ENCODE data around the gene NLRP7.
"Not testable (repeated sequence)": the region's sequence is repeated elsewhere in the genome, so short reads cannot be mapped to it uniquely, and the experiment has no call there.

The NLRP7 gene

DNA sequence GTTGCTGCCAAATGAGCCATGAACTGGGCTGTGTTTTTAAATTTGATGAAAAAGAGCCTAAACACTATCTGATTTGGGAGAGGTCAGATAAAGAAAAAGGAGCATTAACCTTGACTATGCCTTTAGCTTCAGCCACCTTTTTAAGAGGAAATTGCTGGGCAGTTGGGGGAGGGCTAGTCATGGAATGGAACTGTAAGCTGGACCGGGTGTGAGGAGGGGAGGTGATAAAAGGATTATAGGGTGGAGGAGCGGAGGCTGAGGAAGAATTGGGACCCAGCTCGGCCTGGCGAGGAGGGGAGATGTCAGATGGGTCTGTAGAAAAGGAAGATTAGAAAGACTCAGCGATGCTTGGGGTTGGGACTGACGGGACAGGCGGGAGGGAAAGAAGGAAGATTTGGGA lies 48.6 kb downstream of the NLRP7 start:
- not testable (repeated sequence) for H3K79me2 ChIP-seq (ENCODE audit: insufficient read depth, low read length); H3K4me2 ChIP-seq (ENCODE audit: low read length); H3K4me1 ChIP-seq (ENCODE audit: insufficient read depth, low read length, severe bottlenecking); H3K36me3 ChIP-seq (ENCODE audit: insufficient read depth, low read length); H3K9me3 ChIP-seq (ENCODE audit: low read length); H3K4me3 ChIP-seq (ENCODE audit: low read depth, low read length, poor library complexity, severe bottlenecking); H3K27ac ChIP-seq (ENCODE audit: low read depth, low read length, poor library complexity, severe bottlenecking); H3K27me3 ChIP-seq (ENCODE audit: insufficient read depth, low read length); H3K9me2 ChIP-seq (ENCODE audit: low read depth, low read length); H4K20me1 ChIP-seq (ENCODE audit: insufficient read depth, low read length); H2AFZ ChIP-seq (ENCODE audit: low read length); H3F3A ChIP-seq (ENCODE audit: insufficient read depth, low read length); H3K9ac ChIP-seq (ENCODE audit: low read length)

- Histone ChIP-seq H2AFZ (ENCODE audit: low read length) (no peak overlapping the region), H3K4me1 (ENCODE audit: insufficient read depth, low read length, severe bottlenecking) (no peaks in the 10 kb centered on the region), H3K9me2 (ENCODE audit: low read depth, low read length) (no peaks in the 10 kb centered on the region), H3K36me3 (ENCODE audit: insufficient read depth, low read length) (no peaks in the 10 kb centered on the region), H3K27ac (ENCODE audit: low read depth, low read length, poor library complexity, severe bottlenecking) (no peak overlapping the region), H3K4me2 (ENCODE audit: low read length) (no peak overlapping the region), H3K9ac (ENCODE audit: low read length) (no peak overlapping the region), H3K27me3 (ENCODE audit: insufficient read depth, low read length) (0 out of 2 replicates have a peak, but pooled peaks cover 2% of the 10 kb centered on the region), H3K79me2 (ENCODE audit: insufficient read depth, low read length) (no peaks in the 10 kb centered on the region), H3K4me3 (ENCODE audit: low read depth, low read length, poor library complexity, severe bottlenecking) (no peak overlapping the region), H4K20me1 (ENCODE audit: insufficient read depth, low read length) (no peaks in the 10 kb centered on the region), H3K9me3 (ENCODE audit: low read length) (no peaks in the 10 kb centered on the region), H3F3A (ENCODE audit: insufficient read depth, low read length) (no peaks in the 10 kb centered on the region)
- TF ChIP-seq, protein P1, sequence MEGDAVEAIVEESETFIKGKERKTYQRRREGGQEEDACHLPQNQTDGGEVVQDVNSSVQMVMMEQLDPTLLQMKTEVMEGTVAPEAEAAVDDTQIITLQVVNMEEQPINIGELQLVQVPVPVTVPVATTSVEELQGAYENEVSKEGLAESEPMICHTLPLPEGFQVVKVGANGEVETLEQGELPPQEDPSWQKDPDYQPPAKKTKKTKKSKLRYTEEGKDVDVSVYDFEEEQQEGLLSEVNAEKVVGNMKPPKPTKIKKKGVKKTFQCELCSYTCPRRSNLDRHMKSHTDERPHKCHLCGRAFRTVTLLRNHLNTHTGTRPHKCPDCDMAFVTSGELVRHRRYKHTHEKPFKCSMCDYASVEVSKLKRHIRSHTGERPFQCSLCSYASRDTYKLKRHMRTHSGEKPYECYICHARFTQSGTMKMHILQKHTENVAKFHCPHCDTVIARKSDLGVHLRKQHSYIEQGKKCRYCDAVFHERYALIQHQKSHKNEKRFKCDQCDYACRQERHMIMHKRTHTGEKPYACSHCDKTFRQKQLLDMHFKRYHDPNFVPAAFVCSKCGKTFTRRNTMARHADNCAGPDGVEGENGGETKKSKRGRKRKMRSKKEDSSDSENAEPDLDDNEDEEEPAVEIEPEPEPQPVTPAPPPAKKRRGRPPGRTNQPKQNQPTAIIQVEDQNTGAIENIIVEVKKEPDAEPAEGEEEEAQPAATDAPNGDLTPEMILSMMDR (IDR thresholded peaks at IDR 0.05; ENCODE audit: low read length) = no peak
- no peak for TF ChIP-seq EZH2 (IDR thresholded peaks at IDR 0.05; ENCODE audit: borderline replicate concordance, low read length)
Observed at GRCh38 chr19:54896036-54896435, 51.3 kb downstream of the NLRP7 start.

DNA sequence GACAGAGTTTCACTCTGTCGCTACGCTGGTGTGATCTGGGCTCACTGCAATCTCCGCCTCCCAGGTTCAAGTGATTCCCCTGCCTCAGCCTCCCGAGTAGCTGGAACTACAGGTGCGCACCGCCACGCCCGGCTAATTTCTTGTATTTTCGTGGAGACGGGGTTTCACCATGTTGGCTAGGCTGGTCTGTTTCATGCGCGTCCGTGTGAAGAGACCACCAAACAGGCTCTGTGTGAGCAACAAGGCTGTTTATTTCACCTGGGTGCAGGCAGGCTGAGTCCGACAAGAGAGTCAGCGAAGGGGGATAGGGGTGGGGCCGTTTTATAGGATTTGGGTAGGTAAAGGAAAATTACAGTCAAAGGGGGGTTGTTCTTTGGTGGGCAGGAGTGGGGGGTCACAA lies 53.2 kb downstream of the NLRP7 start:
- not testable (repeated sequence) for H3K9me2 ChIP-seq (ENCODE audit: low read depth, low read length); H3K9ac ChIP-seq (ENCODE audit: low read length); H3K4me3 ChIP-seq (ENCODE audit: low read depth, low read length, poor library complexity, severe bottlenecking); H3K9me3 ChIP-seq (ENCODE audit: low read length); H2AFZ ChIP-seq (ENCODE audit: low read length); H3K79me2 ChIP-seq (ENCODE audit: insufficient read depth, low read length); H3F3A ChIP-seq (ENCODE audit: insufficient read depth, low read length); H3K4me2 ChIP-seq (ENCODE audit: low read length); H3K27ac ChIP-seq (ENCODE audit: low read depth, low read length, poor library complexity, severe bottlenecking); H4K20me1 ChIP-seq (ENCODE audit: insufficient read depth, low read length); H3K36me3 ChIP-seq (ENCODE audit: insufficient read depth, low read length); H3K27me3 ChIP-seq (ENCODE audit: insufficient read depth, low read length); H3K4me1 ChIP-seq (ENCODE audit: insufficient read depth, low read length, severe bottlenecking)

DNA sequence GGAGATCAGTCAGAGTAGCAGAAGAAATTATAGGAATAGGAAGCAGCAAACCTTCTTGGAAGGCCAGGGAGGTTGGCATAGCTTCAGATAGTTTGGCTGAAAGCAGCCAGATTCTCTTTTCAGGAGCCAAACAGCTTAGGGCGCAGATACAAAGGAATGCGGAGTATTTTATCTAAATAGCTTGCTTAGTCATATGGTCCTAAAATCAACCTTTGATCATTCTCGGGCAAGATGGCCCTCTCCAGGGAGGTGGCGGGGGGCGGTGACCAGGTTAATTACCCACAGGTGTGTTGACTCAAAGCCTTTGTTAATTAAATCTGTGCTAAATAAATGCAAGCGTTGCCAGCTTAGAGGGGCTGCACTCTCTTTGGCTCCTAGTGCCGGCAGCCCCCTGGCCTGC lies 53.9 kb downstream of the NLRP7 start:
- no peak overlapping the region for H2AFZ ChIP-seq (ENCODE audit: low read length)
- 0 out of 2 replicates have a peak, but pooled peaks cover 2% of the 10 kb centered on the region for H3K27me3 ChIP-seq (ENCODE audit: insufficient read depth, low read length)
- H3K4me1 ChIP-seq (ENCODE audit: insufficient read depth, low read length, severe bottlenecking) = no peaks in the 10 kb centered on the region
- no peak overlapping the region for H3K9ac ChIP-seq (ENCODE audit: low read length)
- H3K9me2 ChIP-seq (ENCODE audit: low read depth, low read length) = no peaks in the 10 kb centered on the region
- H3K9me3 ChIP-seq (ENCODE audit: low read length) = no peaks in the 10 kb centered on the region
- H3K79me2 ChIP-seq (ENCODE audit: insufficient read depth, low read length) = no peaks in the 10 kb centered on the region
- no peak overlapping the region for H3K4me2 ChIP-seq (ENCODE audit: low read length)
- H4K20me1 ChIP-seq (ENCODE audit: insufficient read depth, low read length) = no peaks in the 10 kb centered on the region
- no peak overlapping the region for H3K27ac ChIP-seq (ENCODE audit: low read depth, low read length, poor library complexity, severe bottlenecking)
- TF ChIP-seq, protein P1 (IDR thresholded peaks at IDR 0.05; ENCODE audit: low read length) = no peak
- TF ChIP-seq EZH2 (IDR thresholded peaks at IDR 0.05; ENCODE audit: borderline replicate concordance, low read length) = no peak
- no peak overlapping the region for H3K4me3 ChIP-seq (ENCODE audit: low read depth, low read length, poor library complexity, severe bottlenecking)
- H3K36me3 ChIP-seq (ENCODE audit: insufficient read depth, low read length) = no peaks in the 10 kb centered on the region
- no peaks in the 10 kb centered on the region for H3F3A ChIP-seq (ENCODE audit: insufficient read depth, low read length)

Data from OCI-LY1 (cell line).